Activated T-helper 1 cell treated with anti-CD3 and anti-CD28 coated beads, Interleukin-12 subunit alpha, Interleukin-12 subunit beta, Interleukin-2, Interleukin-4 antibody, amounts not matched to agents 30 ng/mL and 10 ng/mL and 1 ng/mL, durations not matched to agents 14 hours and 24 hours and 36 hours (primary cell): ENCODE data around the gene ACAA2. TPM values are rescaled to one million over a fixed set of nuclear protein-coding genes. Genes with fewer than 3 reads are reported as not detected.

ENCODE experiments used
- DNase-seq: peaks from one replicate; pipeline ENCODE4 v3.0.0; 2021; ENCODE audit warnings: low spot score
- H3K27ac Mint-ChIP-seq: one replicate; pipeline ENCODE4 v1.8.0; 2021; ENCODE audit warnings: mild to moderate bottlenecking, mixed read lengths
- H3K27me3 Mint-ChIP-seq: one replicate; pipeline ENCODE4 v1.8.0; 2022; ENCODE audit warnings: mild to moderate bottlenecking, moderate library complexity, mixed read lengths; ENCODE audit not compliant: insufficient read depth
- H3K36me3 Mint-ChIP-seq: one replicate; pipeline ENCODE4 v1.8.0; 2021; ENCODE audit warnings: low read depth, mixed read lengths
- H3K4me1 Mint-ChIP-seq: one replicate; pipeline ENCODE4 v1.8.0; 2021; ENCODE audit warnings: low read depth, mixed read lengths
- H3K4me3 Mint-ChIP-seq: one replicate; pipeline ENCODE4 v1.8.0; 2021; ENCODE audit warnings: mild to moderate bottlenecking, moderate library complexity, mixed read lengths
- H3K9me3 Mint-ChIP-seq: one replicate; pipeline ENCODE4 v1.8.0; 2021; ENCODE audit warnings: mixed read lengths
- intact Hi-C: fragments of 100-400 bp; cut with micrococcal nuclease; formaldehyde crosslinking; loops from one replicate; pipeline ENCODE4 v1.15.1; 2024
- total RNA-seq: library from RNA; stranded (reverse); gene quantifications from 2 replicates; pipeline ENCODE4 v1.2.3, GENCODE V29; 2022

Gene ACAA2
- total RNA-seq, 1 donor from 2014 or later, result 74.3 TPM

GRCh38 chr18:49753643-49754042, 59.7 kb downstream of the ACAA2 start:
- no peaks in the 10 kb centered on the region for H3K4me1 Mint-ChIP-seq
- H3K27me3 Mint-ChIP-seq, result peaks cover 27% of the 10 kb centered on the region
- no peaks in the 10 kb centered on the region for H3K9me3 Mint-ChIP-seq
- no peak overlapping the region for H3K27ac Mint-ChIP-seq
- DNase-seq, result no peak
- intact Hi-C loops, result no loop called here
- H3K36me3 Mint-ChIP-seq, result no peaks in the 10 kb centered on the region
- no peak overlapping the region for H3K4me3 Mint-ChIP-seq

- DNase-seq, result no peak
- H3K27ac Mint-ChIP-seq, result no peak overlapping the region
- no peaks in the 10 kb centered on the region for H3K9me3 Mint-ChIP-seq
- H3K36me3 Mint-ChIP-seq, result no peaks in the 10 kb centered on the region
- H3K4me3 Mint-ChIP-seq, result no peak overlapping the region
- intact Hi-C loops, result no loop called here
- peaks cover 30% of the 10 kb centered on the region for H3K27me3 Mint-ChIP-seq
- no peaks in the 10 kb centered on the region for H3K4me1 Mint-ChIP-seq
These were observed 61.3 kb downstream of the ACAA2 start for GRCh38 chr18:49752095-49752457.

GRCh38 chr18:49751427-49752094, 61.8 kb downstream of the ACAA2 start:
- Mint-ChIP-seq H3K36me3 (no peaks in the 10 kb centered on the region), H3K9me3 (no peaks in the 10 kb centered on the region), H3K4me3 (no peak overlapping the region), H3K27me3 (peaks cover 30% of the 10 kb centered on the region), H3K4me1 (no peaks in the 10 kb centered on the region), H3K27ac (no peak overlapping the region)
- no peak for DNase-seq
- intact Hi-C loops, result no loop called here

GRCh38 chr18:49749563-49749962, 63.8 kb downstream of the ACAA2 start:
- H3K27me3 Mint-ChIP-seq, result peaks cover 31% of the 10 kb centered on the region
- H3K36me3 Mint-ChIP-seq, result no peaks in the 10 kb centered on the region
- H3K27ac Mint-ChIP-seq, result no peak overlapping the region
- intact Hi-C loops, result no loop called here
- H3K4me1 Mint-ChIP-seq, result no peaks in the 10 kb centered on the region
- no peaks in the 10 kb centered on the region for H3K9me3 Mint-ChIP-seq
- DNase-seq, result no peak
- no peak overlapping the region for H3K4me3 Mint-ChIP-seq

- no peak overlapping the region for H3K27ac Mint-ChIP-seq
- peaks cover 29% of the 10 kb centered on the region for H3K27me3 Mint-ChIP-seq
- intact Hi-C loops, result no loop called here
- no peaks in the 10 kb centered on the region for H3K4me1 Mint-ChIP-seq
- no peak for DNase-seq
- H3K36me3 Mint-ChIP-seq, result no peaks in the 10 kb centered on the region
- H3K4me3 Mint-ChIP-seq, result no peak overlapping the region
- no peaks in the 10 kb centered on the region for H3K9me3 Mint-ChIP-seq
These were observed 65.5 kb downstream of the ACAA2 start for GRCh38 chr18:49747876-49748275.

GRCh38 chr18:49745045-49746014, 68.0 kb downstream of the ACAA2 start:
- H3K27ac Mint-ChIP-seq, result no peak overlapping the region
- no peaks in the 10 kb centered on the region for H3K4me1 Mint-ChIP-seq

GRCh38 chr18:49744376-49745008, 68.8 kb downstream of the ACAA2 start:
- intact Hi-C loops, result no loop called here
- no peaks in the 10 kb centered on the region for H3K36me3 Mint-ChIP-seq
- no peak overlapping the region for H3K27ac Mint-ChIP-seq
- DNase-seq, result no peak
- peaks cover 23% of the 10 kb centered on the region for H3K27me3 Mint-ChIP-seq
- no peak overlapping the region for H3K4me3 Mint-ChIP-seq
- H3K9me3 Mint-ChIP-seq, result no peaks in the 10 kb centered on the region
- H3K4me1 Mint-ChIP-seq, result no peaks in the 10 kb centered on the region

More at GRCh38 chr18:49745045-49746014, 68.0 kb downstream of the ACAA2 start:
- DNase-seq, result no peak
- intact Hi-C loops, result no loop called here
- no peaks in the 10 kb centered on the region for H3K9me3 Mint-ChIP-seq
- H3K4me3 Mint-ChIP-seq, result no peak overlapping the region
- H3K36me3 Mint-ChIP-seq, result no peaks in the 10 kb centered on the region
- H3K27me3 Mint-ChIP-seq, result peaks cover 27% of the 10 kb centered on the region

- Mint-ChIP-seq H3K4me3 (no peak overlapping the region), H3K9me3 (no peaks in the 10 kb centered on the region), H3K36me3 (no peaks in the 10 kb centered on the region), H3K27ac (no peak overlapping the region), H3K27me3 (peaks cover 19% of the 10 kb centered on the region), H3K4me1 (no peaks in the 10 kb centered on the region)
- no peak for DNase-seq
- intact Hi-C loops, result no loop called here
These were observed 70.2 kb downstream of the ACAA2 start for GRCh38 chr18:49743117-49743567.

GRCh38 chr18:49742316-49743116, 70.8 kb downstream of the ACAA2 start:
- Mint-ChIP-seq H3K9me3 (no peaks in the 10 kb centered on the region), H3K27me3 (peaks cover 18% of the 10 kb centered on the region), H3K4me3 (no peak overlapping the region), H3K4me1 (no peaks in the 10 kb centered on the region), H3K27ac (no peak overlapping the region), H3K36me3 (no peaks in the 10 kb centered on the region)
- intact Hi-C loops, result no loop called here
- no peak for DNase-seq

GRCh38 chr18:49739275-49739674, 74.1 kb downstream of the ACAA2 start:
- Mint-ChIP-seq H3K27ac (no peak overlapping the region), H3K27me3 (peaks cover 21% of the 10 kb centered on the region), H3K4me3 (no peak overlapping the region), H3K4me1 (no peaks in the 10 kb centered on the region), H3K9me3 (no peaks in the 10 kb centered on the region), H3K36me3 (no peaks in the 10 kb centered on the region)
- intact Hi-C loops, result no loop called here
- DNase-seq, result no peak

GRCh38 chr18:49738721-49739120, 74.6 kb downstream of the ACAA2 start:
- Mint-ChIP-seq H3K27ac (no peak overlapping the region), H3K9me3 (no peaks in the 10 kb centered on the region), H3K36me3 (no peaks in the 10 kb centered on the region), H3K4me1 (no peaks in the 10 kb centered on the region), H3K27me3 (peaks cover 21% of the 10 kb centered on the region), H3K4me3 (no peak overlapping the region)
- intact Hi-C loops, result no loop called here
- DNase-seq, result no peak

- intact Hi-C loops, result no loop called here
- H3K4me3 Mint-ChIP-seq, result no peak overlapping the region
- no peaks in the 10 kb centered on the region for H3K36me3 Mint-ChIP-seq
- peaks cover 13% of the 10 kb centered on the region for H3K27me3 Mint-ChIP-seq
- no peak for DNase-seq
- no peaks in the 10 kb centered on the region for H3K4me1 Mint-ChIP-seq
- no peak overlapping the region for H3K27ac Mint-ChIP-seq
- H3K9me3 Mint-ChIP-seq, result no peaks in the 10 kb centered on the region
These were observed 78.5 kb downstream of the ACAA2 start for GRCh38 chr18:49734836-49735235.
